Fibroblast of villous mesenchyme (primary cell): ENCODE results near the gene PDAP1. TPM values are rescaled to one million over a fixed set of nuclear protein-coding genes. Genes with fewer than 3 reads are reported as not detected.
A peak's percentile ranks its signal among the peaks of the same experiment; 100 is the strongest.
"Not testable (repeated sequence)": the region's sequence is repeated elsewhere in the genome, so short reads cannot be mapped to it uniquely, and the experiment has no call there.

Experiments
- DNase-seq: peaks from one replicate; pipeline ENCODE4 v3.0.0-alpha.2; 2010; ENCODE audit warnings: low read depth
- H3K4me3 ChIP-seq: 2 replicates; pipeline ENCODE4 v1.5.1; 2011; ENCODE audit warnings: low read depth, mild to moderate bottlenecking, low read length
- CTCF ChIP-seq: IDR thresholded peaks from 2 replicates; pipeline ENCODE4 v1.5.1; 2012; ENCODE audit warnings: low read depth, mild to moderate bottlenecking, low read length; ENCODE audit not compliant: insufficient read depth
- total RNA-seq: library from RNA; depleted of rRNA; stranded (reverse); fragments of >200 nt; gene quantifications from 2 replicates; pipeline ENCODE4 v1.2.3, GENCODE V29; 2012

Gene PDAP1
- total RNA-seq, 1 donor: 34.5 TPM

GRCh38 chr7:99392046-99392445, 16.4 kb downstream of the PDAP1 start:
- DNase-seq: no peak
- no peak for TF ChIP-seq CTCF
- no peak overlapping the region for H3K4me3 ChIP-seq

DNA sequence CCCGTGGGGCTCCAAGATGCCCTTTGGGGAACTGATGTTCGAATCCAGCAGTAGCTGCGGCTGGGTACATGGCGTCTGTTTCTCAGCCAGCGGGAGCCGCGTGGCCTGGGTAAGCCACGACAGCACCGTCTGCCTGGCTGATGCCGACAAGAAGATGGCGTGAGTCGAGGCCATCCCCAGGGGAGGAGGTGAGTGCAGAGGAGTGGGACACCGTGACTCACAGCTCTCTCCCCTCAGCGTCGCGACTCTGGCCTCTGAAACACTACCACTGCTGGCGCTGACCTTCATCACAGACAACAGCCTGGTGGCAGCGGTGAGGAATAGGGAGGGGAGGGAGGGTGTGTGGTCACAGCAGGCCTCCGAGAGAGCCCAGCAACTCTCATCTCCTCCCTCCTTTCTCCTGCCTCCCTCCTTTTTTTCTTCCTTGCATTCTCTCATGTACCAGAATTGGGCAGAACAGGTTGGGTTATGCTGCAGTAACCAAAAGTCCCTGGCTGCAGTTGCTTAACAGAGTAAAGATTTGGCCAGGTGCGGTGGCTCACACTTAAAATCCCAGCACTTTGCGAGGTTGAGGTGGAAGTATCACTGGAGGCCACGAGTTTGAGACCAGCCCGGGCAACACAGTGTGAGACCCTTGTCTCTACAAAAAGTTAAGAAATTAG, 17.3 kb downstream of the PDAP1 start:
- no peak for TF ChIP-seq CTCF
- no peak for DNase-seq
- H3K4me3 ChIP-seq: no peak overlapping the region

DNA sequence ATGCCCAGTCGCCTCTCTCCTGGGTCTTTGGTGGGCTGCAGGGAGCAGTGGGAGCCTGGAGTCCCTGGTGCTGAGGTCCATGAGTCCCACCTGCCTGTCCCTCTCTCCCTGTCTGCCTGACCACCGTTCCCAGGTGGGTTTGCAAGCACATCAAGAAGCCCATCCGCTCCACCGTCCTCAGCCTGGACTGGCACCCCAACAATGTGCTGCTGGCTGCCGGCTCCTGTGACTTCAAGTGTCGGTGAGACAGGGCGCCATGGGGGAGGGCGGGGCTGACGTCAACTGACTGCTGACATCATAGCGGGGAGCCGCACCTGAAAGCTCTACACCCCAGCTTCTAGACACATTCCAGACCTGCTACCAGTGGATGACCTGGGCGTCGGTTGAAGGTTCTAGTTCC, 18.6 kb downstream of the PDAP1 start:
- no peak for TF ChIP-seq CTCF
- H3K4me3 ChIP-seq: no peak overlapping the region
- no peak for DNase-seq

DNA sequence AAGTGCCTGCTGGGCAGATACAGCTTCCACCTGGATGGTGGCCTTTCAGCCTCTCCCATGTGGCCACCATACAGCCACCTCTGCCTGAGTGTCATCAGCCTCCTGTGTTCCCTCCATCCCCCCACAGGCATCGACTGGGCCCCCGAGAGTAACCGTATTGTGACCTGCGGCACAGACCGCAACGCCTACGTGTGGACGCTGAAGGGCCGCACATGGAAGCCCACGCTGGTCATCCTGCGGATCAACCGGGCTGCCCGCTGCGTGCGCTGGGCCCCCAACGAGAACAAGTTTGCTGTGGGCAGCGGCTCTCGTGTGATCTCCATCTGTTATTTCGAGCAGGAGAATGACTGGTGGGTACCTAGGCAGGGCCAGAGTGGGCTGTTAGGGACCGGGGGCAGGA, 20.5 kb downstream of the PDAP1 start:
- no peak for TF ChIP-seq CTCF
- H3K4me3 ChIP-seq: no peak overlapping the region
- DNase-seq: no peak

GRCh38 chr7:99387239-99387635, 21.2 kb downstream of the PDAP1 start:
- not testable (repeated sequence) for DNase-seq, H3K4me3 ChIP-seq

- H3K4me3 ChIP-seq: no peak overlapping the region
- DNase-seq: peak; percentile 51
- TF ChIP-seq CTCF: peak; percentile 47
These were observed 21.7 kb downstream of the PDAP1 start for GRCh38 chr7:99386584-99387238.

DNA sequence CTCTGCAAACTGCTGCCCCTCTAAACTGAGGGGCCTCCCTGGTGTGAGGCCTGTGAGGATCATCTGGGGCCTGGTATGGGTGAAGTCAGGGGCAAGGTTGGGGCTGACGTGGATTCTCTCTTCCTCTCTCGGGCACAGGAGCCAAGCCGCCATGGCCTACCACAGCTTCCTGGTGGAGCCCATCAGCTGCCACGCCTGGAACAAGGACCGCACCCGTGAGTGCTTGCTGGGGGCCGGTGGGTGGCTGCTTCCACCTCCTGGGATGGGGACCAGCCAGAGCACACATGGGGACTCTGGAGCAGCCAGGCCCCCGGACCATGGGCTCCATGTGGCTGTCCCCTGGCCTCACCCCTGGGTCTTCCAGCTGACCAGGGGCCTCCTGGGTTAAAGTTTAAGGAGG, 22.8 kb downstream of the PDAP1 start:
- TF ChIP-seq CTCF: no peak
- no peak overlapping the region for H3K4me3 ChIP-seq
- DNase-seq: no peak
